K562 (cell line): ENCODE data around the gene FAM131C. TPM values are rescaled to one million over a fixed set of nuclear protein-coding genes. Genes with fewer than 3 reads are reported as not detected.

Experiments used
- ATAC-seq: fragments of 200-7000 bp; cut with Tn5 transposase; 3 replicates; pipeline ENCODE4 v1.9.1; 2020; ENCODE audit warnings: moderate library complexity
- BruUV-seq: library from RNA; stranded (reverse); fragments of 400-500 nt; replicated peaks from 2 replicates; lab custom pipeline; 2021; lab: Mats Ljungman, UMichigan
- CTCF ChIA-PET: fragments of 300-600 bp; formaldehyde crosslinking; extraction: SDS; loops from one replicate; lab custom pipeline; 2021; ENCODE audit warnings: low intra/inter-chr PET ratio; lab: Yijun Ruan, JAX
- POLR2A ChIA-PET: fragments of 300-600, 350-650 bp; sonication (Branson Sonifier 250); formaldehyde crosslinking; extraction: SDS; loops from one replicate; lab custom pipeline; 2021; ENCODE audit warnings: antibody characterized with exemption, inconsistent platforms; lab: Yijun Ruan, JAX
- DNase-seq, 4 experiments: peaks; one replicate each; pipeline versions ENCODE4 v3.0.0 to v3.0.0-alpha.2; 2011 to 2018; ENCODE audit warnings: low spot score in 3 of 4, mixed read lengths in 3 of 4; ENCODE audit errors: extremely low read depth in 1 of 4
- FAIRE-seq: peaks from 2 replicates; lab custom pipeline; 2011; peaks lifted over from hg19 to GRCh38; lab: Jason Lieb, UNC
- H2AFZ ChIP-seq: 2 replicates; pipeline ENCODE4 v1.6.0; 2011; ENCODE audit warnings: low read depth, low read length, control low read depth, inconsistent platforms
- H3K27ac ChIP-seq: fragments of 200-600 bp; 3 replicates; pipeline ENCODE4 v1.8.0; 2011; ENCODE audit warnings: low read depth, mild to moderate bottlenecking, control low read depth, inconsistent platforms, low read length, moderate library complexity, mixed read lengths; ENCODE audit errors: extremely low read depth
- H3K27me3 ChIP-seq, 2 experiments: fragments of 300-600 bp in 1 of 2; 2 replicates in 1 of 2; 3 replicates in 1 of 2; pipeline versions ENCODE4 v1.6.0 to v1.8.0; 2011; ENCODE audit warnings: inconsistent platforms in 2 of 2, low read length in 2 of 2, mild to moderate bottlenecking in 1 of 2, mixed read lengths in 1 of 2, moderate library complexity in 1 of 2; ENCODE audit not compliant: control insufficient read depth in 2 of 2, insufficient read depth in 2 of 2
- H3K36me3 ChIP-seq: fragments of 300-600 bp; 3 replicates; pipeline ENCODE4 v1.8.0; 2011; ENCODE audit warnings: mild to moderate bottlenecking, low read length, inconsistent platforms; ENCODE audit not compliant: control insufficient read depth, insufficient read depth
- H3K4me1 ChIP-seq, 2 experiments: fragments of 200-600 bp in 1 of 2; replicated peaks in 1 of 2; 2 replicates in 1 of 2; 3 replicates in 1 of 2; pipeline versions ENCODE4 v1.5.1 to v1.8.0; 2011; ENCODE audit warnings: inconsistent platforms in 2 of 2, low read length in 2 of 2, mild to moderate bottlenecking in 1 of 2, mixed read lengths in 1 of 2, moderate library complexity in 1 of 2; ENCODE audit not compliant: control insufficient read depth in 2 of 2, insufficient read depth in 2 of 2
- H3K4me2 ChIP-seq: 2 replicates; pipeline ENCODE4 v1.6.1; 2011; ENCODE audit warnings: low read length, control low read depth, inconsistent platforms, mixed read lengths; ENCODE audit not compliant: insufficient read depth
- H3K4me3 ChIP-seq: fragments of 200-600 bp; sonication (generic), shearing (Covaris generic); 2 replicates; pipeline ENCODE4 v1.5.1; 2016; ENCODE audit warnings: control low read depth, inconsistent platforms
- H3K79me2 ChIP-seq: fragments of 200-600 bp; 3 replicates; pipeline ENCODE4 v1.8.0; 2011; ENCODE audit warnings: low read length, inconsistent platforms; ENCODE audit not compliant: control insufficient read depth, insufficient read depth
- H3K9ac ChIP-seq, 2 experiments: 2 replicates each; pipeline versions ENCODE4 v1.6.0 to v1.6.1; 2011; ENCODE audit warnings: low read depth in 2 of 2, low read length in 2 of 2, control low read depth in 1 of 2, inconsistent platforms in 1 of 2, mild to moderate bottlenecking in 1 of 2, mixed read lengths in 1 of 2; ENCODE audit not compliant: insufficient read depth in 1 of 2
- H3K9me1 ChIP-seq: one replicate; pipeline ENCODE4 v1.6.0; 2011; ENCODE audit warnings: inconsistent platforms, mild to moderate bottlenecking, low read length, moderate library complexity; ENCODE audit not compliant: control insufficient read depth, insufficient read depth
- H3K9me3 ChIP-seq: replicated peaks from 2 replicates; pipeline ENCODE4 v1.5.1; 2011; ENCODE audit warnings: low read depth, low read length, inconsistent platforms; ENCODE audit not compliant: control insufficient read depth, insufficient read depth
- H4K20me1 ChIP-seq: replicated peaks from 2 replicates; pipeline ENCODE4 v1.6.1; 2011; ENCODE audit warnings: low read length, inconsistent platforms, mixed read lengths; ENCODE audit not compliant: control insufficient read depth, insufficient read depth
- BCOR ChIP-seq: fragments of 450-650 bp; IDR thresholded peaks from 2 replicates; pipeline ENCODE4 v1.6.1; 2016
- CEBPB ChIP-seq: fragments of 450-650 bp; IDR thresholded peaks from 2 replicates; pipeline ENCODE4 v1.6.1; 2016; ENCODE audit warnings: missing genetic modification characterization, missing compliant biosample characterization
- ESRRB ChIP-seq: fragments of 250-450 bp; sonication (Bioruptor Pico); IDR thresholded peaks from 2 replicates; pipeline ENCODE4 v1.5.0; 2020; ENCODE audit warnings: mild to moderate bottlenecking, moderate library complexity, borderline replicate concordance
- ETV6 ChIP-seq, 3 experiments: fragments of 150-350 bp in 1 of 3; sonication (generic) in 1 of 3; formaldehyde crosslinking in 1 of 3; IDR thresholded peaks; 2 replicates each; pipeline versions ENCODE4 v1.6.1 to v1.8.0; 2014 to 2022; ENCODE audit warnings: borderline replicate concordance in 2 of 3, low read depth in 2 of 3, antibody characterized with exemption in 1 of 3, low read length in 1 of 3, mild to moderate bottlenecking in 1 of 3, missing genetic modification reagents in 1 of 3
- GTF3C2 ChIP-seq: IDR thresholded peaks from 3 replicates; pipeline ENCODE4 v1.6.1; 2011; ENCODE audit warnings: borderline replicate concordance, mild to moderate bottlenecking, moderate library complexity; ENCODE audit not compliant: insufficient read length; ENCODE audit errors: extremely low read depth
- KDM1A ChIP-seq, 2 experiments: fragments of 450-650 bp; IDR thresholded peaks; 2 replicates each; pipeline ENCODE4 v1.6.1; 2016; ENCODE audit warnings: mild to moderate bottlenecking in 2 of 2
- SMARCA5 ChIP-seq: fragments of 450-650 bp; IDR thresholded peaks from 2 replicates; pipeline ENCODE4 v1.6.1; 2016
- VEZF1 ChIP-seq: fragments of 200-800 bp; sonication (Bioruptor generic); IDR thresholded peaks from 2 replicates; pipeline ENCODE4 v1.6.1; 2017; ENCODE audit warnings: missing genetic modification characterization, missing compliant biosample characterization
- ZFP36 ChIP-seq: fragments of 150-350 bp; IDR thresholded peaks from 2 replicates; pipeline ENCODE4 v1.6.1; 2018; ENCODE audit warnings: low read length, low read depth; ENCODE audit not compliant: partially characterized antibody
- ZNF436 ChIP-seq: fragments of 250-450, 450-650 bp; sonication (Bioruptor Pico); formaldehyde crosslinking; IDR thresholded peaks from 2 replicates; pipeline ENCODE4 v1.7.0; 2020; ENCODE audit warnings: mild to moderate bottlenecking
- WGBS: fragments of 100-300 bp; shearing (Covaris generic); methylation state at CpG from one replicate; pipeline ENCODE4 v1.1.6; 2016; ENCODE audit warnings: low coverage, mixed read lengths; ENCODE audit not compliant: insufficient coverage; ENCODE audit errors: missing lambda C conversion rate; 5-methylcytosine and 5-hydroxymethylcytosine counted together
- in situ Hi-C: fragments of 300-500 bp; cut with MboI; formaldehyde crosslinking; loops from 4 replicates; pipeline ENCODE4 v1.15.0; 2018; ENCODE audit warnings: inconsistent platforms, mixed read lengths
- intact Hi-C: fragments of 100-400 bp; cut with micrococcal nuclease; formaldehyde crosslinking; loops from 2 replicates; pipeline ENCODE4 v1.14.2; 2022
- polyA plus RNA-seq, 8 experiments: library from polyadenylated mRNA; depleted of rRNA in 4 of 8; stranded (reverse) in 5 of 8; unstranded in 3 of 8; fragments of >200 nt; fragmentation: Nextera tagmentation in 2 of 8; fragmentation: Illumina TruSeq in 1 of 8; extraction: Ambion mirVana in 2 of 8; extraction: Trizol in 1 of 8; gene quantifications; 2 replicates each; pipeline versions ENCODE4 v1.2.1 to v1.2.3, GENCODE V29; 2011 to 2014; ENCODE audit warnings: inconsistent platforms in 1 of 8, missing spikeins in 1 of 8
- total RNA-seq, 7 experiments: library from RNA; depleted of rRNA in 6 of 7; stranded (reverse); fragments of >200 nt in 6 of 7; fragmentation: Illumina TruSeq in 2 of 7; extraction: Trizol in 2 of 7; gene quantifications; 2 replicates each; pipeline versions ENCODE4 v1.2.1 to v1.2.3, GENCODE V29; 2011 to 2021; ENCODE audit warnings: low replicate concordance in 1 of 7

FAM131C gene
- total and polyA plus RNA-seq, 9 of the 15 experiments (the other 6 are each of a cell fraction or from before 2014, with no cell fraction given) = 0.10 to 0.29 (median 0.16) TPM; not detected in 6

- Histone ChIP-seq H3K9me3 (no peaks in the 10 kb centered on the region), H3K36me3 (no peaks in the 10 kb centered on the region), H2AFZ (no peak overlapping the region), H3K27me3 (peaks cover 7 to 26% of the 10 kb centered on the region in 2 experiments; a peak in 3 of 5 replicates), H3K9me1 (no peaks in the 10 kb centered on the region), H3K9ac (peak overlapping the region in 1 of 2 experiments; percentile 65; a peak in 2 of 4 replicates), H3K4me1 (peaks cover 13 to 65% of the 10 kb centered on the region in 2 experiments), H3K27ac (no peak overlapping the region), H3K4me2 (no peak overlapping the region), H3K4me3 (no peak overlapping the region), H3K79me2 (no peaks in the 10 kb centered on the region), H4K20me1 (no peaks in the 10 kb centered on the region)
- DNase-seq = no peak
- in situ Hi-C loops = loop anchor here (10.0 kb wide), 1 partner anchor 46 kb away; no protein-coding TSS in a partner anchor
- no peak for FAIRE-seq
- no peak for ATAC-seq
- CTCF ChIA-PET = no interaction called here
- 70% methylated on average over 23 of the region's 23 CpGs for WGBS
- intact Hi-C loops = no loop called here
- BruUV-seq = no TSS peak
- TF ChIP-seq ZFP36 (peak; percentile 97), GTF3C2 (peak; percentile 55), CEBPB (tag) (peak; percentile 79), ETV6 (IDR thresholded peaks at IDR 0.05; ENCODE audit: borderline replicate concordance in 1 of 2, low read depth in 2 of 2, low read length in 1 of 2) (no peak), ETV6 (CRISPR knock-in tag; IDR thresholded peaks at IDR 0.05; ENCODE audit: borderline replicate concordance) (no peak), VEZF1 (peak; percentile 27; the same call in 1 of the 2 replicates), KDM1A (IDR thresholded peaks at IDR 0.05) (0 out of 4 replicates have a peak, but pooled peaks of 1 of the 2 experiments have one; percentile 11), ESRRB (CRISPR knock-in tag) (no peak), BCOR (peak; percentile 38; the same call in 1 of the 2 replicates), ZNF436 (CRISPR knock-in tag) (peak; percentile 59), SMARCA5 (0 out of 2 replicates have a peak, but pooled peaks have one; percentile 36)
- POLR2A ChIA-PET = interaction anchor here (0.6 to 1.2 kb wide), 3 partner anchors 9 to 38 kb away, joined by 3 read pairs; no protein-coding TSS in a partner anchor
Measured at GRCh38 chr1:16018749-16019643, 54.5 kb downstream of the FAM131C start.
